ENCODE measurements around the gene ARRDC5. TPM values are rescaled to one million over a fixed set of nuclear protein-coding genes. Genes with fewer than 3 reads are reported as not detected.
"Not testable (repeated sequence)": the region's sequence is repeated elsewhere in the genome, so short reads cannot be mapped to it uniquely, and the experiment has no call there.

Gene ARRDC5
- not detected in 2 replicates for total RNA-seq
- long read RNA-seq: 0 reads

- DNase-seq (ENCODE audit: low spot score, unreplicated experiment): no peak
- Mint-ChIP-seq H3K27ac (peak within 1 kb of the TSS; percentile 26), H3K36me3 (ENCODE audit: insufficient read depth) (no peaks in the 10 kb centered on the region), H3K4me1 (ENCODE audit: low read depth) (no peaks in the 10 kb centered on the region), H3K27me3 (peaks cover 3% of the 10 kb centered on the region), H3K9me3 (ENCODE audit: low read depth) (no peaks in the 10 kb centered on the region), H3K4me3 (ENCODE audit: low read depth) (no peak within 1 kb of the TSS)
- TF ChIP-seq, protein P1, sequence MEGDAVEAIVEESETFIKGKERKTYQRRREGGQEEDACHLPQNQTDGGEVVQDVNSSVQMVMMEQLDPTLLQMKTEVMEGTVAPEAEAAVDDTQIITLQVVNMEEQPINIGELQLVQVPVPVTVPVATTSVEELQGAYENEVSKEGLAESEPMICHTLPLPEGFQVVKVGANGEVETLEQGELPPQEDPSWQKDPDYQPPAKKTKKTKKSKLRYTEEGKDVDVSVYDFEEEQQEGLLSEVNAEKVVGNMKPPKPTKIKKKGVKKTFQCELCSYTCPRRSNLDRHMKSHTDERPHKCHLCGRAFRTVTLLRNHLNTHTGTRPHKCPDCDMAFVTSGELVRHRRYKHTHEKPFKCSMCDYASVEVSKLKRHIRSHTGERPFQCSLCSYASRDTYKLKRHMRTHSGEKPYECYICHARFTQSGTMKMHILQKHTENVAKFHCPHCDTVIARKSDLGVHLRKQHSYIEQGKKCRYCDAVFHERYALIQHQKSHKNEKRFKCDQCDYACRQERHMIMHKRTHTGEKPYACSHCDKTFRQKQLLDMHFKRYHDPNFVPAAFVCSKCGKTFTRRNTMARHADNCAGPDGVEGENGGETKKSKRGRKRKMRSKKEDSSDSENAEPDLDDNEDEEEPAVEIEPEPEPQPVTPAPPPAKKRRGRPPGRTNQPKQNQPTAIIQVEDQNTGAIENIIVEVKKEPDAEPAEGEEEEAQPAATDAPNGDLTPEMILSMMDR (IDR thresholded peaks at IDR 0.05; ENCODE audit: unreplicated experiment): no peak
Measured at GRCh38 chr19:4902796-4903195, at the start of gene ARRDC5. ARRDC5 (minus strand) TSS chr19:4902896; CDS start chr19:4902825, 71 bp downstream.

- Mint-ChIP-seq H3K9me3 (ENCODE audit: low read depth) (no peaks in the 10 kb centered on the region), H3K27me3 (no peaks in the 10 kb centered on the region), H3K27ac (no peak overlapping the region), H3K4me3 (ENCODE audit: low read depth) (no peak overlapping the region), H3K4me1 (ENCODE audit: low read depth) (no peaks in the 10 kb centered on the region), H3K36me3 (ENCODE audit: insufficient read depth) (peaks cover 24% of the 10 kb centered on the region)
- TF ChIP-seq, protein P1 (IDR thresholded peaks at IDR 0.05; ENCODE audit: unreplicated experiment): no peak
- DNase-seq (ENCODE audit: low spot score, unreplicated experiment): no peak
Measured at GRCh38 chr19:4951656-4952055, 49.0 kb upstream of the ARRDC5 start.

- not testable (repeated sequence) for H3K9me3 Mint-ChIP-seq (ENCODE audit: low read depth); H3K27me3 Mint-ChIP-seq; DNase-seq (ENCODE audit: low spot score, unreplicated experiment); H3K27ac Mint-ChIP-seq; H3K4me1 Mint-ChIP-seq (ENCODE audit: low read depth); H3K4me3 Mint-ChIP-seq (ENCODE audit: low read depth)
- H3K36me3 Mint-ChIP-seq (ENCODE audit: insufficient read depth): peaks cover 27% of the 10 kb centered on the region
Measured at GRCh38 chr19:4950650-4951049, 48.0 kb upstream of the ARRDC5 start.

GRCh38 chr19:4941638-4942169 is 39.0 kb upstream of the ARRDC5 start:
- H3K27ac Mint-ChIP-seq; H3K4me3 Mint-ChIP-seq (ENCODE audit: low read depth); H3K27me3 Mint-ChIP-seq; H3K9me3 Mint-ChIP-seq (ENCODE audit: low read depth); H3K4me1 Mint-ChIP-seq (ENCODE audit: low read depth); DNase-seq (ENCODE audit: low spot score, unreplicated experiment): not testable (repeated sequence)
- H3K36me3 Mint-ChIP-seq (ENCODE audit: insufficient read depth): peaks cover 15% of the 10 kb centered on the region

- H3K36me3 Mint-ChIP-seq (ENCODE audit: insufficient read depth): peaks cover 13% of the 10 kb centered on the region
- H3K27ac Mint-ChIP-seq: no peak overlapping the region
- TF ChIP-seq, protein P1 (IDR thresholded peaks at IDR 0.05; ENCODE audit: unreplicated experiment): no peak
- no peaks in the 10 kb centered on the region for H3K4me1 Mint-ChIP-seq (ENCODE audit: low read depth)
- no peaks in the 10 kb centered on the region for H3K27me3 Mint-ChIP-seq
- H3K4me3 Mint-ChIP-seq (ENCODE audit: low read depth): no peak overlapping the region
- no peak for DNase-seq (ENCODE audit: low spot score, unreplicated experiment)
- no peaks in the 10 kb centered on the region for H3K9me3 Mint-ChIP-seq (ENCODE audit: low read depth)
Measured at GRCh38 chr19:4939466-4939865, 36.8 kb upstream of the ARRDC5 start.

DNA sequence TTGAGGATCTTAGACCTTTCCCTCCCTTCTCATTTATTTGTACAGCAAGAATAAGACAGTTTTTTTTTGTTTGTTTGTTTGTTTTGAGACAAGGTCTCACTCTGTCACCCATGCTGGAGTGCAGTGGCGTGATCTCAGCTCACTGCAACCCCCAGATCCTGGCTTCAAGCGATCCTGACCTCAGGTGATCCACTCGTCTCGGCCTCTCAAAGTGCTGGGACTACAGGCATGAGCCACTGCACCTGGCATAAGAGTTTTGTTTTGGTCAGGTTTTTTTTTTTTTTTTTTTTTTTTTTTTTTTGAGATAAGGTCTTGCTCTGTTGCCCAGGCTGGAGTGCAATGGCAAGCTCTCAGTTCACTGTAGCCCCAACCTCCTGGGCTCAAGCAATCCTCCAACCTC is 35.8 kb upstream of the ARRDC5 start:
- Mint-ChIP-seq H3K27ac (peak overlapping the region; percentile 75), H3K36me3 (ENCODE audit: insufficient read depth) (peaks cover 11% of the 10 kb centered on the region)
- DNase-seq (ENCODE audit: low spot score, unreplicated experiment); H3K27me3 Mint-ChIP-seq; H3K4me3 Mint-ChIP-seq (ENCODE audit: low read depth); H3K9me3 Mint-ChIP-seq (ENCODE audit: low read depth); H3K4me1 Mint-ChIP-seq (ENCODE audit: low read depth): not testable (repeated sequence)

DNA sequence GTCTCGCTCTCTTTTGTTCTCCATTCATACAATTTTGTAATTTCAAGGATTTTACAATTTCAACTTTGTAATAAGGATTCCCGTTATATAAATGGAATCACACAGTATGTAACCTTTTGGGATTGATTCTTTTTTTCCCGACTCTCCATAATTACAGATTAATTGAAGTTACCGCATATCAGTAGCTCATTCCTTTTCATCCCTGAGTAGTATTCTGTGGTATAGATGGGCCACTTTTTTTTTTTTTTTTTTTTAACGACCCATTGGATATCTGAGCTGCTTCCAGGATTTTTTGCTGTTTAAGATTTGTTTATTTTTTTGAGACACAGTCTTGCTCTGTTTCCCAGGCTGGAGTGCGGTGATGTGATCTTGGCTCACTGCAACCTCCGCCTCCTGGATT is 34.4 kb upstream of the ARRDC5 start:
- H3K27ac Mint-ChIP-seq: peak overlapping the region; percentile 16
- H3K9me3 Mint-ChIP-seq (ENCODE audit: low read depth): no peaks in the 10 kb centered on the region
- TF ChIP-seq, protein P1 (IDR thresholded peaks at IDR 0.05; ENCODE audit: unreplicated experiment): no peak
- no peaks in the 10 kb centered on the region for H3K27me3 Mint-ChIP-seq
- peaks cover 10% of the 10 kb centered on the region for H3K36me3 Mint-ChIP-seq (ENCODE audit: insufficient read depth)
- H3K4me1 Mint-ChIP-seq (ENCODE audit: low read depth): no peaks in the 10 kb centered on the region
- no peak overlapping the region for H3K4me3 Mint-ChIP-seq (ENCODE audit: low read depth)
- no peak for DNase-seq (ENCODE audit: low spot score, unreplicated experiment)

Data from progenitor cell of endocrine pancreas (in vitro differentiated cells).